ENCODE measurements around the gene HSD3B1. TPM values are rescaled to one million over a fixed set of nuclear protein-coding genes. Genes with fewer than 3 reads are reported as not detected.

HSD3B1 gene
- not detected in 2 replicates for polyA plus RNA-seq (2012; rRNA removed)
- polyA plus RNA-seq (2012; cell fraction: cytosol; rRNA removed), result not detected in 2 replicates
- polyA plus RNA-seq (2012; cell fraction: nucleus; rRNA removed), result not detected in 2 replicates

GRCh38 chr1:119506941-119507340 lies at the start of gene HSD3B1:
HSD3B1 (plus strand) TSS chr1:119507210; CDS start chr1:119507477, 267 bp downstream.
- H3K79me2 ChIP-seq (ENCODE audit: insufficient read depth), result no peaks in the 10 kb centered on the region
- no peaks in the 10 kb centered on the region for H3K9me2 ChIP-seq
- DNase-seq, result no peak
- H3K4me3 ChIP-seq (ENCODE audit: low read depth in 2 of 2, low read length in 1 of 2), result no peak within 1 kb of the TSS
- no peaks in the 10 kb centered on the region for H3F3A ChIP-seq (replicated peaks; ENCODE audit: insufficient read depth)
- POLR2A ChIA-PET, result no interaction called here
- TF ChIP-seq MEF2A (IDR thresholded peaks at IDR 0.05; ENCODE audit: borderline replicate concordance, low read depth) (no peak), FOSL2 (IDR thresholded peaks at IDR 0.05; ENCODE audit: borderline replicate concordance, low read depth) (no peak), CHD2 (IDR thresholded peaks at IDR 0.05; ENCODE audit: low read length, partially characterized antibody) (no peak), GABPA (IDR thresholded peaks at IDR 0.05; ENCODE audit: low read depth) (no peak), EP300 (IDR thresholded peaks at IDR 0.05; ENCODE audit: borderline replicate concordance in 1 of 2, low read depth in 1 of 2, low read length in 1 of 2) (no peak), GATA2 (CRISPR knock-in tag; IDR thresholded peaks at IDR 0.05) (no peak), USF1 (IDR thresholded peaks at IDR 0.05; ENCODE audit: borderline replicate concordance, low read depth) (no peak), JUND (IDR thresholded peaks at IDR 0.05) (no peak), TCF12 (IDR thresholded peaks at IDR 0.05) (no peak)
- TF ChIP-seq, protein P1, sequence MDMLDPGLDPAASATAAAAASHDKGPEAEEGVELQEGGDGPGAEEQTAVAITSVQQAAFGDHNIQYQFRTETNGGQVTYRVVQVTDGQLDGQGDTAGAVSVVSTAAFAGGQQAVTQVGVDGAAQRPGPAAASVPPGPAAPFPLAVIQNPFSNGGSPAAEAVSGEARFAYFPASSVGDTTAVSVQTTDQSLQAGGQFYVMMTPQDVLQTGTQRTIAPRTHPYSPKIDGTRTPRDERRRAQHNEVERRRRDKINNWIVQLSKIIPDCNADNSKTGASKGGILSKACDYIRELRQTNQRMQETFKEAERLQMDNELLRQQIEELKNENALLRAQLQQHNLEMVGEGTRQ (IDR thresholded peaks at IDR 0.05; ENCODE audit: borderline replicate concordance, low read depth, low read length), result no peak
- H2AFZ ChIP-seq (ENCODE audit: low read depth), result no peak within 1 kb of the TSS
- 7% methylated on average over 1 of the region's 1 CpG for WGBS (ENCODE audit: low lambda C conversion rate)
- CTCF ChIA-PET, result interaction anchor here (2.0 kb wide), 1 partner anchor 37 kb away, joined by 4 read pairs; no protein-coding TSS in a partner anchor
- no peak within 1 kb of the TSS for H3K27ac ChIP-seq (ENCODE audit: low read depth in 2 of 2, low read length in 1 of 2)
- no peaks in the 10 kb centered on the region for H3K4me1 ChIP-seq (ENCODE audit: control insufficient read depth in 1 of 2, insufficient read depth in 2 of 2, low read depth in 1 of 2, low read length in 1 of 2)
- H4K20me1 ChIP-seq (ENCODE audit: insufficient read depth), result no peaks in the 10 kb centered on the region
- H3K4me2 ChIP-seq, result no peak within 1 kb of the TSS
- H3K9ac ChIP-seq, result no peak within 1 kb of the TSS
- H3K36me3 ChIP-seq (replicated peaks in 1 of 2; ENCODE audit: control insufficient read depth in 1 of 2, insufficient read depth in 2 of 2, low read length in 1 of 2), result no peaks in the 10 kb centered on the region
- H3K9me3 ChIP-seq, result no peaks in the 10 kb centered on the region
- peaks cover 4% of the 10 kb centered on the region; the same call in 1 of the 2 replicates for H3K27me3 ChIP-seq (ENCODE audit: insufficient read depth)

DNA sequence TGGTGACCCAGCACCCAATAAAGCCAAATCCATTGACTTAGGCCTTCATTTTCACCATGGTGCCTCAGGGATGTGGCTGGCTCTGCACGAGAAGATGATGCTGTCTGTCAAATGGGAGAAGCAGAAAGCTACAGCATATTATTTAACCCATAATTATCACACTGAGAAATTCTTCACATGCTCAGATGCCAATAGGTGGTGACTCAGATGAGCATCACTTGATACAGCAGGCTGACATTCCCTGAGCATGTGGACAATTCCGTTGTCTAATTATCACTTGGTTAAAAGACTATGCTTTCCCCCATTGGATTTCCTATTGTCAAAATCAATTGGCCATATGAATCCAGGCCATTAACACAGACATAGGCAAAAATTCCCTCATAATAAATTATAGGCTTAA lies 44.0 kb upstream of the HSD3B1 start:
- 0% methylated on average over 2 of the region's 2 CpGs for WGBS (ENCODE audit: low lambda C conversion rate)
- Histone ChIP-seq H2AFZ (ENCODE audit: low read depth) (no peak overlapping the region), H3K4me3 (ENCODE audit: low read depth in 2 of 2, low read length in 1 of 2) (no peak overlapping the region), H4K20me1 (ENCODE audit: insufficient read depth) (no peaks in the 10 kb centered on the region), H3F3A (replicated peaks; ENCODE audit: insufficient read depth) (no peaks in the 10 kb centered on the region), H3K4me2 (no peak overlapping the region), H3K27me3 (ENCODE audit: insufficient read depth) (peaks cover 11% of the 10 kb centered on the region; the same call in 1 of the 2 replicates), H3K9me3 (no peaks in the 10 kb centered on the region), H3K36me3 (replicated peaks in 1 of 2; ENCODE audit: control insufficient read depth in 1 of 2, insufficient read depth in 2 of 2, low read length in 1 of 2) (no peaks in the 10 kb centered on the region), H3K9me2 (no peaks in the 10 kb centered on the region), H3K79me2 (ENCODE audit: insufficient read depth) (no peaks in the 10 kb centered on the region), H3K27ac (ENCODE audit: low read depth in 2 of 2, low read length in 1 of 2) (no peak overlapping the region), H3K4me1 (ENCODE audit: control insufficient read depth in 1 of 2, insufficient read depth in 2 of 2, low read depth in 1 of 2, low read length in 1 of 2) (no peaks in the 10 kb centered on the region), H3K9ac (no peak overlapping the region)
- TF ChIP-seq RAD21 (IDR thresholded peaks at IDR 0.05; ENCODE audit: low read length) (no peak), RFX5 (IDR thresholded peaks at IDR 0.05; ENCODE audit: low read length) (no peak), TEAD4 (IDR thresholded peaks at IDR 0.05; ENCODE audit: borderline replicate concordance, insufficient read depth) (no peak), ELF1 (IDR thresholded peaks at IDR 0.05) (no peak), EP300 (IDR thresholded peaks at IDR 0.05; ENCODE audit: borderline replicate concordance in 1 of 2, low read depth in 1 of 2, low read length in 1 of 2) (no peak), CTCF (IDR thresholded peaks at IDR 0.05) (no peak), YY1 (IDR thresholded peaks at IDR 0.05; ENCODE audit: low read depth) (no peak), TAF1 (IDR thresholded peaks at IDR 0.05; ENCODE audit: borderline replicate concordance, low read depth, low read length) (no peak)
- TF ChIP-seq, protein P2, sequence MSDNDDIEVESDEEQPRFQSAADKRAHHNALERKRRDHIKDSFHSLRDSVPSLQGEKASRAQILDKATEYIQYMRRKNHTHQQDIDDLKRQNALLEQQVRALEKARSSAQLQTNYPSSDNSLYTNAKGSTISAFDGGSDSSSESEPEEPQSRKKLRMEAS (IDR thresholded peaks at IDR 0.05; ENCODE audit: low read depth), result no peak
- CTCF ChIA-PET, result interaction anchor here (1.6 kb wide), 1 partner anchor 12 kb away, joined by 4 read pairs; no protein-coding TSS in a partner anchor
- no peak for DNase-seq
- POLR2A ChIA-PET, result no interaction called here
